DMS53 treated with DMSO at 0.1 percent for 48 hours (cell line): ENCODE results near the gene TNNI2.

Source experiments
- DNase-seq: peaks from one replicate; lab custom pipeline; 2025; ENCODE audit not compliant: unreplicated experiment; lab: John Stamatoyannopoulos, UW

The TNNI2 gene

DNA sequence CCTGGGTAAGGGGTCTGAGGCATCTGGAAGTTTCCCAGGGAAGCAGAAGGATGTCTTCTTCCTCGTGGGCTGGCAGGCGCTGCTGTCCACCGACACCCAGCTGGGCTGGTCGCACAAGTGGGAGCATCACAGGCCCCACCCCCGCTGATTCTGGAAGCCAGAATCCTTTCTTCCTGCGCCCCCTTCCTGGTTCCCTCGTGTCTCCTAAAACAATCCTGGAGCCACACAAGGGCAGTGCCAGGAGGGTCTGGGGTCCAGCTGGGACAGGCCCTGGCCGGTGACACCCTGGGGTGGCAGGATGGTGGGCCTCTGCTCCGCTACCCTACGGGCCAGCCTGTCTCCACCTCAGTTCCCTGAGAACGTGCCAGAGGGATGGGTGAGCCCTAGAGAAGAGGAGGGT is 18.3 kb downstream of the TNNI2 start:
- DNase-seq: no peak

DNA sequence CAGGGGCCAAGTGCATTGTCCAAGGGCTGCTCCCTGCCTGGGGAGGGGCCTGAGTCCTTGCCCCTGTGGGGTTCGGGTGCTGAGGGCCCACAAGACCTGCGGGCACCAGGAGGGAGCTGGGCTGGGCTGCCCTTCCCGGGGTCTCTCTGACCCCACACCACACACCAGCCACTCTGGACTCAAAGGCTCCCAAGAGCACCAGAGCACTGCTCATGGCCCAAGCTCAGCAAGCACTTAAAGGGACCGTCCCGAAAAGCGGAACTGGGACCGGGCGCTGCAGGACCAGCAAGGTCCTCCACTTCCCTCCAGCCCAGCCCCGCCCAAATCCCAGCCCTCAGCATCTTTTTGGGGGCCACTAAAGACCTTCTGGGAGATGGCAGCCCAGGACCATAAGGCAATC is 19.4 kb downstream of the TNNI2 start:
- DNase-seq: no peak

DNA sequence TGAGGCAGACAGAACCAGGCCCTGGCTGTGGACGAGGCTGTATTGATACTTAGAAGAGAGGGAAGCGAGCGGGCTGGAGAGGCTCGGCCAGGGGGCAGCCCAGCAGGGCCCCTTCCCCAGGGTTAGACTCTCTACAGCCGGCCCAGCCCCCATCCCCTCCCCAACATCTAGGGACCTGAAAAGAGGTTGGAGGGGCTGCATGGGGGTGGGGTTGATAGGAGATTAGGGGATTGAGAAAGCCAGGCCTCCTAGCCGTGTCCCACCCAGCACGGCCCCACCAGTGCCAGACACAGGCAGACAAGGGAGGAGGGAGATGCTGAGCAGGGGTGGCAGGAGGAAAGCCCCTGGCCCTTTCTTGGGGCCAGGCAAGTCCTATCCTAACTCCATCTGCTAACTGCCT is 19.8 kb downstream of the TNNI2 start:
- DNase-seq: no peak

DNA sequence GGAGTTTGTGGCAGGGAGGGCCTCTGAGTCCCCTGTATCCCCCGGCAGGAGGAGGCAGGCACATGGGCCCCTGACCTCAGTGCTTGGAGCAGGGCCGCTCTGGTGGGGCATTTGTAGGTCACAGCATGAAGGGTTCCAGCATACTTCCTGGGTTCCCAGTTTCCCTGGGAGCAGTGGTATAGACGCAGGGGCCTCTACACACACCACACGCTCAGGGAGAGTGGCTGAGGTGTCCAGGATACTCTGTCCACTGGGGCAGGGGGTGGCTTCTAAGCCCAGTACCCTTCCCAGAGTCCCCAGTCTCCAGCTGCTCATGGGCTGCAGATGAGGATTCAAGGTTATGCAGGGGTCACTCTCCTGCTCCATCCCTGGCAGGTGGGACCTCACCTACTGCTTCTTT is 20.2 kb downstream of the TNNI2 start:
- DNase-seq: no peak

DNA sequence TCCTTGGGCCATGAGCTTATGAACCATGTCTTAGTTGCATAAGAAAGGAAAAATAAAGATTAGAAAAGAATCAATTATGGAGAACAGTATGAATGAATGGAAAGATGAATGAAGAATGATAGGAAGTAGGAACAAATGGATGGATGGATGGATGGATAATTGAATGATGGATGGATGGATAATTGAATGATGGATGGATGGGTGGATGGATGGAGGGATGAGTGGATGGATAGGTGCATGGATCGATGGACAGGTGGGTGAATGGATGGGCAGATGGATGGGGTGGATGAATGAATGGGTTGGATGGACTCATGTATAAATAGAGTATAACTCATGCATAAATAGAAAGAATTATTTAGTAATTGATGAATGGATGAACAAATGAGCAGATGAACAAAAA is 21.3 kb downstream of the TNNI2 start:
- no peak for DNase-seq

DNA sequence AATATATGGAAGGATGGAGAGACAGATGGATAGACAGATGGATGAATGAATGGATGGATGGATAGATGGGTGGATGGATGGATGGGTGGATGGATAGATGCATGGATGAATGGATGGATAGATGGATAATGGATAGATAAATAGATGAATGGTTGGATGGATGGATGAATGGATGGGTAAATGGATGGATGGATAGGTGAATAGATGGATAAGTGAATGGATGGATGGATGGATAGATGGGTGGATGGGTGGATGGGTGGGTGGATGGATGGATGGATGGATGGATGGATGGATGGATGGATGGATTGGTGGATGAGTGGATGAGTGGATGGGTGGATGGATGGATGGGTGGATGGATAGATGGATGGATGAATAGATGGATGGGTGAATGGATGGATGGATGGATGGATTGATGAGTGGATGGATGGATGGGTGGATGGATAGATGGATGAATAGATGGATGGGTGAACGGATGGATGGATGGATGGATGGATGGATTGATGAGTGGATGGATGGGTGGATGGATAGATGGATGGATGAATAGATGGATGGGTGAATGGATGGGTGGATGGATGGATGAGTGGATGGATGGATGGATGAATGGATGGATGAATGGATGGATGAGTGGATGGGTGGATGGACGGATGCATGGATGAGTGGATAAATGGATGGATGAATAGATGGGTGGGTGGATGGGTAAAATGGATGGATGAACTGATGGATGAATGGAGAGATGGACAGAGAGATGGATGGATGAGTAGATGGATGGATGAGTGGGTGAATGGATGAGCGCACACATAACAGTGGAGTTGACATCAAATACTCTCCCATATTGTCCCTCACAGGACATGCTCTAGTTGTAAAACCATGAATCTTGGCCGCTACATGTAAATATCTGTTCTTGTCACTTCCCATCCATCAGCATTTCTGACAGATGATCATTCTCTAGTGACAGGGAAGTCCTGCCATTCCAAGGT is 22.9 kb downstream of the TNNI2 start:
- no peak for DNase-seq

DNA sequence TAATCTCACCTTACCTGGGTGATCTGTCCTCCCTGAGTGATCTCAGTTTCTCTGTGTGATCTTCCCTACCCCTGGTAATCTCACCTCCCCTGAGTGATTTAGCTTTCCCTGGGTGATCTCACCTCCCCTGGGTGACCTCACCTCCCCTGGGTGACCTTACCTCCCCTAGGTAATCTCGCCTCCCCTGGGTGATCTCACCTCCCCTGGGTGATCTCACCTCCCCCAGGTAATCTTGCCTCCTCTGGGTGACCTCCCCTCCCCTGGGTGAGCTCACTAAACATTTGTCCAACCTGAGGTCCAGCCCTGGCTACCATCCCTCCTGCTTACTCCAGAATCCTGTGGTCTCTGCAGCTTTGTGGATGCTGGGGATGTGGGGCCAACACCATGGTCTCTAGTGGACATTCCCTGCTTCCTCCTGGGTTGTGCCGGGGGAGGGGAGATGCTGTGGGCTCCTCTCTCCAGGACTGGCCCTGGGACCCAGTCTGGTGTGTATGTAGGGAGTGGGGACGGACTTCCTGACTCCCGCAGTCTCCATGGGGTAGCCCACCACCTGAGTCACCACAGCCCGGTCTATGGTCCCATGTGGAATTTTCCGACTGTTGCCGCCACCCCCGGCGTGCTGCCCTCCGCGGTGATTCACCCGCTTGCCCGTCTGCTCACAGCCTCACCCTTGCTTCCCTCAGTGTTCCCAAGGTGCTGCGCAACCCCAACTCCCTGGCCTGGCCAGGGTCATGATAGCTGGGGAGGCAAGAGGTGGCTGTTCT is 24.0 kb downstream of the TNNI2 start:
- no peak for DNase-seq

DNA sequence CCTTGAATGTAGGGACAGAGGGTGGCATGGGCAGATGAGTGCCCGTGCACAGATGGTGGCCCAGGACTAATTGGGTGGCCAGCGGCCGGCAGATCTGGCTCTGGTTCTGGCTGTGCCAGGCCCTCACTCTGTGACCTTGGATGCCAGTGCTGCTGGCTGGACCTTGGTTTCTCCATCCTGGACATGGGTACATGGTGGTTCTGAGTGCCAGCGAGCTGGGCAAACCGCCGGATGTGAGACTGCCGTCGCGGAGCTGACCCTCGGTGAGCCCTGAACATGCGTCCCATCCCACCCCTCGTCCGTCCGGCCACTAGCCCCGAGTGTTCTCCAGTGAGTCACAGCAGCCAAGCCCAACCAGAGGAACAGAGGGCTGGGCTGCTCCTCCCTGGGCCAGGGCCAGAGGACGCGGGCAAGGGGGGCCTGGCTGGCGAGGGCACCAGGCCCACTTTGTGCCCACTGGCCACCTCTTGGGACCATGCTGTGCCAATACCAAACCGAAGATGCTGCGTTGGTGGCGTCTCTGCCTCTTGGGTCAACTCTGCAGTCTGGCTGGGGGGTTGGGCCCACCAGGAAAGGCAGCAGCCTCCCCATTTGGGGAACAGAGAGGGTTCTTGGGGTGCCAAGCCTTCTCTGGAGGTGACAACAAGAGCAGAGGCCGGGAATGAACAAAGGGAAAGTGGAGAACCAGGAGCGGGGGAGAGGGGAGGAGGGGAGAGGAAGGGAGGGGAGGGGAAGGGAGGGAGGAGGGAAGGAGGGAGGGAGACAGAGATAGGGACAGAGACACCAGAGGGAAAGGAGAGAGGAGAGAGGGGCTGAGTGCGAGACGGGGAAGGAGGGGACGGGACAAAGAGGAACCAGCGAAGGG is 24.8 kb downstream of the TNNI2 start:
- peak; percentile 19 for DNase-seq

DNA sequence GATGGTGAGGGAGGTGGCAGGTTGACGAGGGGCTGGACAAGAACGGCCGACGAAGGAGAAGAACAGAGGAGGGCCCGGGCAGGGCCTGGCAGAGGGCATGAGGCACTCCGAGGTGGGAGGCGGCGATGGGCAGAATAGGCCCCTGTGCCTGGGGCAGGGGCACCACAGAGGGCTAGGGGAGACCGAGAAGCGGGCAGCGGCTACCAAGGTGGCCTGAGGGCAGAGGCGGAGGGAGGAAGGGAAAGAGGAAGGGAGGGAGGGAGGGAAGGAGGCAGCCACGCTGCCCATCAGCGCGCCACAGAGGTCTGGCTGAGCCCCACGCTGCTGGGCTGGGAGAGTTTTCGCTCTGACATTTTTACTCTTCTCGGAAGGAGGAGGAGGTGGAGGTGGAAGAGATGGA is 25.4 kb downstream of the TNNI2 start:
- no peak for DNase-seq

DNA sequence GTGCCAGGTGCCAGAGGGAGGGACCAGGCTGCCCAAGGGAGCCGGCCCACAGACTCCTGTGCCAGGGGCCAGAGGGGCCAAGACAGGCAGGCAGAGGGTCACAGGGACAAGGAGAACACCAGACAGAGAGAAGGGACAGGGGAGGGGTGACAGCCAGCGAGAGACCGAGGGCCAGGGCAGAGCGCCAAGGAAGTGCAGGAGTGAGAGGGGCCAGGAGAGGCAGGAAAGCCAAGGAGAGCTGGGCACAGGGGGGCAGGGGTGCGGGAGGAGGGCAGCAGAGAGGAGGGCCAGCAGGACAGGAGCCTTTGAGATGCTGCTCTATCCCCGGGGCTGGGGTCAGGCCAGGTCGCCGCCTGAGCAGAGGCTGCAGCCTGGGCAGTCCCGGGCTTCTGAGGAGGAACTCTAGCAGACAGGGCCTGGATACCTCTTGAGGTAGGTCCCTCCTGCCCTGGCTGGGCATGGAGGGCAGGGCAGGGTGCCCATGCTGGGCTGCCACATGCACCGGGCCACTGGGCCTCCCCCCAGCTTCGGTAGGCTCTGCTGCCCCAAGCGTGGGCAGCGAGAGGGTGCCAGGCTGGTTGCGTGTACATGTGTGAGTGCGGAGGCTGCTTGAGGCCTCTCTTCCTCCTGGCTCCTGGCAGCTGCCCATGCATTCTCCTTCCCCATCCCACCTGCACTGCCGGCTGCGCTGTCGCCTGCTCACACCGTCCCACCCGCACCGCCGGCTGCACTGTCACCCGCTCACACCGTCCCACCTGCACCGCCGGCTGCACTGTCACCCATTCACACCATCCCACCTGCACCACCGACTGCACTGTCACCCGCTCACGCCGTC is 26.3 kb downstream of the TNNI2 start:
- no peak for DNase-seq

DNA sequence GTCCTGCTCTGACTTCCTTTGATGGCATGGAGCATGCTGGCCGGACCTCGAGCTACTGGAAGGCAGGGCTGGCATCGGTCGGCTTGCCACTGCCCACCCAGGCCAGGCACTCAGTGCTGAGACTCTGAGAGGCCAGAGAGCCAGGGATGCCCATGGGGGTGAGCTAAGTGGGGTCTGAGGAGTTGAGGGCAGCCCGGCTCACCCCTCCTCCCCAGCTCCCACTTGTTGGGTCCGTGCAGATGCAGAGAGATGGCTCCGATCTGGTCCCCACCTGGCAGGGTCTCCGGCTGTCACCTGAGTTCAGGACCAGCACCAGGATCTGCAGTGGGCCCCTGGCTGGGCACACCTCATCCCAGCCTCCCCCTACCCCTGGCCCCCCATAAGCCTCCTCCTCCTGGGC is 27.4 kb downstream of the TNNI2 start:
- DNase-seq: no peak

DNA sequence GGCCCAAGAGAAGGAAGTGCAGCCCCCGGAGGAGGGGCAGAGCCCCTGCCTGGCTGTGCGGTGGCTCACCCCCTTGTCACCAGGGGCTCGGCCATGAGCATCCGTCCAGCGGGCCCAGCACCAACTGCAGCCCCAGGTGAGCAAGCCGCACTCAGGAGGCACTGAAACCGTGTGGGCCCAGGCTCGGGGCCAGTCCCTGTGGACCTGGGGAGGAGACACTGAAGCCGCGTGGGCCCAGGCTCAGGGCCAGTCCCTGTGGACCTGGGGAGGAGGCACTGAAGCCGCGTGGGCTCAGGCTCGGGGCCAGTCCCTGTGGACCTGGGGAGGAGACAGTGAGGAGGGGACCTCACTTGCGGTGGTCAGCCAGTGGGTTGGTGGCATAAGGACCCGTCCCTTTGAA is 28.0 kb downstream of the TNNI2 start:
- DNase-seq: no peak

DNA sequence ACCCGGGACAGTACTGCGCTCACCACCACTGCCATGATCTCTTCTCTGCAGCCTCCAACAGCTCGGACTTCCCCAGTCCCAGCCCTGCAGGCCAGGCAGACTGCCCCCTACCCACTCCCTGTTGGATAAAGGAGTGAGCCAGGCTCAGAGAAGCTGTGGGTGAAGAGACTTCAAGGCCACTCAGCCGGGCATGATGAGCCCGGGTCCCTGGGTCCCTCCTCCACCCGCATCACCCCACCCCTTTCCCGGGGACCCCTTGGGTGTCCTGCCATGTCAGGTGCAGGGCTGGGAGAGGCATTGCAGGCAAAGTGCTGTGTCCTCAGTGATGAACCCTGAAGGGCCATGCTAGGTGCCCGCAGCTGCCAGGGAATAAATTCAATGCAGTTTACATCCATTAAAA is 28.6 kb downstream of the TNNI2 start:
- no peak for DNase-seq

DNA sequence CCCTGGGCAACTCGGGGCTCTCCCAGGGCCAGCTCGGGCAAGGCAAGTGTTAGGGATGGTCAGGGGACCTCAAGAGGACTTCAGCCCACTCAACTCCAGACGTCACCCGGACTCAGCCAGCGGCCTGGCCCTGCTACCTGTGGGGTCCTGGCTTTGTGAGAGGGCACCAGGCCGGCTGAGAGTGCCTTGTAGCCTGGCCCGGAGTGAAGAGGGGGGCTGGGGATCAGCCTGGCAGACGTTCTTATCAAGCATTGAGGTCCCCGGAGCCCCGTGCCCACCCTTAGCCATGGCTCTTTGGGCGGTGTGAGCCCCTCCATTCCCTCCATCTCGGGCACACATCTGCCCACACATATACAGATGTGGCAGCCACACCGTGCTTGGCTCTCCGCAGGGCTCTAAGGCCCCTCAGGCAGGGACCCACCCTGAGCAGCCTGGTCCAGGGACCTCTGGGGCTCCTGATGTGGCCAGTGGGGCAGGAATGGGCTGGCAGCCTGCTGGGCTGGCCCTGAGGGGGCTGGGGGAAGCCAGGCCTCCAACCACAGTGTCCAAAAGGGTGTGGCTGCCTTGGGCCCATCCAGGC is 29.4 kb downstream of the TNNI2 start:
- no peak for DNase-seq

DNA sequence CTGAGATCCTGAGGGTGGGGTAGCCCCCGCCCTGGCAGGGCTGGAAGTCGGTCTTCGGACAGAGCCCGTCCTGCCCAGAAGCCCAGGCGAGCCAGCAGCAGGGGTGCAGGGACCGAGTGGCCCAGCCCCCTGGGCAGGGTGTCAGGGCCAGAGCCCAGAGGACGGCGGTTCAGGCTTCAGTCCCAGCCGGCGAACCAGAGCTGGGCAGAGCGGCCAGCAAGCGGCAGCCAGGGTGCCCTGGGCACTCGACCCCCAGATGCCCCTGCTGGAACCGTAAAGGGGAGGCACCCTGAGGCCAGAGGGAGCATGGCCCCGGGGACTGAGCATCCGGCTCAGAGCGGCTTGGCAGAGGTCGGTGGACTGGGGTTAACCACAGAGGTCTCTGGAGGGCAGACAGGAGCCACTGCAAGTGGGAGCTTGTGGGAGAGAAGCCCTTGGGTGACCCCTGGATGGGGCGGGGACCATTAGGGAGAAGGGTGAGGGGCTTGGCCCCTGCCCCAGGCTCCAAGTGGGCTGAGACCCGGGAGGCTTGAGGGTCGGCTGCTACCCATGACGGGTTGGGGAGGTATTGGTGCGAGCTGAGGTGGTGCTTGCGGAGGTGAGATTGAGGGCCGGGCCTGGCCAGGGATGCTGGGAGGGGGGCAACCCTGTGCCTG is 30.0 kb downstream of the TNNI2 start:
- no peak for DNase-seq

DNA sequence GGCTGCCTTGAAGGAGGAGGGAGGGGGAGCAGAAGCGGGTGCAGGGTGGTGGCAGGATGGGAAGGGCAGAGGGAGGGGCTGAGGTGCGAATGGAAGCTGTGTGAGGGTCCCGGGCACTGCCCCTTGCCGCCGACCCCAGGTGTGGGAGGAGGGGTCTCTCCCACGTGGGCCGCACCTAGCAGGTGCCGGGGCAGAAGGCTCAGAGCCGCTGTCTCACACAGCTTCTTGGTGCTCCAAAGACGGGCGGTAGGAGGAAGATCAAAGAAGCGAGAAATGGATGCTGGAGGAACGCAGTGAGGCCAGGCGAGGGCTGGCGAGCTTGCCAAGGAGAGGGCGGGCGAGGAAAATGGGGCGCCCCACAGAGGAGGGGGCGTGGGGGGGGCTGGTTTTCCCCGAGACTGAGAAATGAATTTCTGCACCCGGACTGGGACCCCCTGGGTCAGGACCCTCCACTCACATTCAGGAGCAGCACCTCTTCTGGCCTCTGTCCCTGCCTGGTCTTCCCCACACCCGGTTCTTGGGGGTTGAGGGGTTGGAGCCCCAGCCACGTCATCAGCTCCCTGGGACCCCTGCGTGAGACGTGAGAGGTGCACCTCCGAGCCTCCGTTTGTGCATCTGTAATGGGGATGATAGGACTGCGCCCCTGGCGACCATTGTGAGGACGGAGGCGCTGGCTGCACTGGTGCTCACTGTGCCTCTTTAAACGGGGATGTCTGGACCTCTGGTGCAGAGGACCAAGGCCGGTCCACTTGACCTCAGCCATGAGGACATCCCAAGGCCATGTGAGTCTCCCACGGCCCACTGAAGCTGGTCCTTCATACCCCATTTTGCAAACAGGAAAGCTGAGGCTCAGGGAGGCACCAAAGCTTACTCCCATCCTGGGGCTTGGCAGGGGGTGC is 30.9 kb downstream of the TNNI2 start:
- DNase-seq: no peak

DNA sequence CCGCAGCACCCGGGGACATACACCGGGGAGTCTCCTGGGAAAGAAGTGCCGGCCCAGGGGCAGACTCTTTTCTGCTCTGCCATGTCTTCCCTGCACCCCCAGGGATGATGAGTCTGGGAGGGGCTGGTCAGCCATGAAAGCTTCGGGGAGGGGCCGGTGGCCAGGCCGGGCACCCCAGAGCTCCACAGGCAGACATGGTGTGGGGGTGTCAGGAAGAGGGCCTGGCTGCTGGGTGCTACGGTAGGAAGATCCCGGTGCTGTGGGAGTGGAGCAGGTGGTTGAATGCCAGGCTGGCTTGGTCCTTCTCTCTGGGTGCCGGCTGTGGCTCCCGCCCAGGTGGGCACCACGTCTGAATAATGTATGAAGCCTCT is 31.5 kb downstream of the TNNI2 start:
- no peak for DNase-seq

DNA sequence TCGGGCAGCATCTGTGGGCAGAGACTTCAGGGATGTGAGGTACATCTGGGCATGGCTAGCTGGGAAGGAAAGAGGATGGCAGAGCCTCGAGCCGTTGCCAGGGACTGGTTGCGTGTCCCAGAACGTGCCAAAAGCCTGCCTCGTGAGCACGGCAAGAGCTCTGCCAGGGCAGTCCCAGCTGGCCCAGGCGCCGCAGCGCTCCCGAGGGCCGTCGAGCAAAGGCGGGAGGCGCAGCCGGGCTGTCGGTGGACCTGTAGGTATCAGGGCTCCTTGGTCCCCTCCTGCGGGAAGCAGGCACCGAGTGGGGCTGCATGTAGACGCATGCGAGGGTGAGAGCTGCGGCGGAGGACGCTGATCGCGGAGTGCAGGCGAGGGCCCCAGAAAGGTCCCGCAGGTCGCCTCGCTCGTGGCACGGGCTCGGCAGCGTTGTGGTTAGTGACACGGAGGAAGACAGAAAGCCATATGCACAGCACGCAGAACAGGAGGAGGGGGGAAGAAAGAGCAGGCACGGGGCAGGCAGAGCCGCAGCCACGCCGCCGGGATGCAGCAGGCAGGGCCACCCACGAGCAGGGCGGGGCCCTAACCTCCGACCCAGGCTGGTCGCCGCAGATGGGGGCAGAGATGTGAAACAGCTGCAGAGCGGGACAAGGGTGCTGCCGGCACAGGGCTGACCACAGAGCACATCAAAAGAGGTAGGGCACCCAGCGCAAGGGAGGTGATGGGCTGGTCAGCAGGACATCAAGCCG is 32.1 kb downstream of the TNNI2 start:
- no peak for DNase-seq
